HepG2 (cell line): Measurements from ENCODE around the gene LAPTM4A.

Experiments
- ARID2 ChIP-seq: sonication (generic); formaldehyde crosslinking; IDR thresholded peaks from 2 replicates; pipeline ENCODE4 v1.8.1; 2022; ENCODE audit warnings: mild to moderate bottlenecking, missing genetic modification reagents, borderline replicate concordance
- HDAC6 ChIP-seq: fragments of 200-600 bp; sonication (generic); IDR thresholded peaks from 2 replicates; pipeline ENCODE4 v1.7.0; 2017; ENCODE audit warnings: mild to moderate bottlenecking, antibody characterized with exemption, low read length, low read depth
- HOXA5 ChIP-seq: sonication (generic); formaldehyde crosslinking; IDR thresholded peaks from 2 replicates; pipeline ENCODE4 v1.4.0; 2020; ENCODE audit warnings: missing genetic modification reagents
- KAT7 ChIP-seq: IDR thresholded peaks from 2 replicates; pipeline ENCODE4 v1.6.1; 2018; ENCODE audit warnings: borderline replicate concordance, missing compliant biosample characterization
- KDM5A ChIP-seq: fragments of 200-600 bp; sonication (generic); IDR thresholded peaks from 2 replicates; pipeline ENCODE4 v1.7.0; 2018; ENCODE audit warnings: antibody characterized with exemption, mild to moderate bottlenecking, low read length, borderline replicate concordance
- MIER2 ChIP-seq: IDR thresholded peaks from 2 replicates; pipeline ENCODE4 v1.6.1; 2016; ENCODE audit warnings: missing biosample characterization, missing genetic modification reagents
- ONECUT2 ChIP-seq: sonication (generic); formaldehyde crosslinking; IDR thresholded peaks from 2 replicates; pipeline ENCODE4 v1.4.0; 2020; ENCODE audit warnings: missing genetic modification reagents
- TAF1 ChIP-seq: sonication (generic); formaldehyde crosslinking; IDR thresholded peaks from 2 replicates; pipeline ENCODE4 v1.4.0; 2020; ENCODE audit warnings: missing genetic modification reagents
- ZNF567 ChIP-seq: sonication (generic); formaldehyde crosslinking; IDR thresholded peaks from 2 replicates; pipeline ENCODE4 v1.8.1; 2023; ENCODE audit warnings: mild to moderate bottlenecking, missing genetic modification reagents, borderline replicate concordance
- ZNF773 ChIP-seq: sonication (generic); formaldehyde crosslinking; IDR thresholded peaks from 2 replicates; pipeline ENCODE4 v1.4.0; 2020; ENCODE audit warnings: missing genetic modification reagents, borderline replicate concordance
- TF ChIP-seq, protein P1 (sequence below), 2 experiments: fragments of 450-650 bp in 1 of 2; sonication (generic) in 1 of 2; formaldehyde crosslinking; IDR thresholded peaks; 2 replicates each; pipeline versions ENCODE4 v1.5.0 to v1.8.0; 2020 to 2022; ENCODE audit warnings: mild to moderate bottlenecking in 1 of 2, missing genetic modification reagents in 1 of 2
- TF ChIP-seq, protein P2 (sequence below): sonication (generic); formaldehyde crosslinking; IDR thresholded peaks from 2 replicates; pipeline ENCODE4 v1.4.0; 2020; ENCODE audit warnings: missing genetic modification reagents
- TF ChIP-seq, protein P3 (sequence below): sonication (generic); formaldehyde crosslinking; IDR thresholded peaks from 2 replicates; pipeline ENCODE4 v1.5.0; 2020; ENCODE audit warnings: mild to moderate bottlenecking, missing genetic modification reagents, moderate library complexity
- TF ChIP-seq, protein P4 (sequence below): IDR thresholded peaks from 2 replicates; pipeline ENCODE4 v1.6.1; 2016; ENCODE audit warnings: low read depth, missing genetic modification reagents, missing compliant biosample characterization

DNA sequence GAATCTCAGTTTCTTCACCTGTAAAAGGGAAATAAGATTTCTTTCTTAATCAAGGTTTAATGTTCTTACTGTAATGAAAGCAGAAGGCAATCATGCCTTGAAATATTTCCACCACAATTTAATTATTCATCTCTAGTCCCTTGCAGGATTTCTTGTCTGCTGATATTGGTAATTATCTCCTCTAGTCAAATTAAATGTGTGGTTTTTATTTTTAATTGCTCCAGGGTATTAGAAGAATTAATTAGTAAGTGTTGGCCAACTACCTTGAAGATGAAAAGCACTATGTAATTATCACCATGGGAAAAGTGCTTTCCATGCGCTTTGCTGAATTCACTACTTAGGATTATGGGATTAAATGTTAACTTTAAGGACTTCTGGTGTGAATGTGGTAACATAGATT is 8.7 kb upstream of the LAPTM4A start:
- no peak for TF ChIP-seq KDM5A
- no peak for TF ChIP-seq ONECUT2 (CRISPR knock-in tag)
- no peak for TF ChIP-seq ZNF567 (CRISPR knock-in tag)
- TF ChIP-seq, protein P1, sequence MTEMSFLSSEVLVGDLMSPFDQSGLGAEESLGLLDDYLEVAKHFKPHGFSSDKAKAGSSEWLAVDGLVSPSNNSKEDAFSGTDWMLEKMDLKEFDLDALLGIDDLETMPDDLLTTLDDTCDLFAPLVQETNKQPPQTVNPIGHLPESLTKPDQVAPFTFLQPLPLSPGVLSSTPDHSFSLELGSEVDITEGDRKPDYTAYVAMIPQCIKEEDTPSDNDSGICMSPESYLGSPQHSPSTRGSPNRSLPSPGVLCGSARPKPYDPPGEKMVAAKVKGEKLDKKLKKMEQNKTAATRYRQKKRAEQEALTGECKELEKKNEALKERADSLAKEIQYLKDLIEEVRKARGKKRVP (CRISPR knock-in tag; IDR thresholded peaks at IDR 0.05), result no peak
- TF ChIP-seq, protein P2, sequence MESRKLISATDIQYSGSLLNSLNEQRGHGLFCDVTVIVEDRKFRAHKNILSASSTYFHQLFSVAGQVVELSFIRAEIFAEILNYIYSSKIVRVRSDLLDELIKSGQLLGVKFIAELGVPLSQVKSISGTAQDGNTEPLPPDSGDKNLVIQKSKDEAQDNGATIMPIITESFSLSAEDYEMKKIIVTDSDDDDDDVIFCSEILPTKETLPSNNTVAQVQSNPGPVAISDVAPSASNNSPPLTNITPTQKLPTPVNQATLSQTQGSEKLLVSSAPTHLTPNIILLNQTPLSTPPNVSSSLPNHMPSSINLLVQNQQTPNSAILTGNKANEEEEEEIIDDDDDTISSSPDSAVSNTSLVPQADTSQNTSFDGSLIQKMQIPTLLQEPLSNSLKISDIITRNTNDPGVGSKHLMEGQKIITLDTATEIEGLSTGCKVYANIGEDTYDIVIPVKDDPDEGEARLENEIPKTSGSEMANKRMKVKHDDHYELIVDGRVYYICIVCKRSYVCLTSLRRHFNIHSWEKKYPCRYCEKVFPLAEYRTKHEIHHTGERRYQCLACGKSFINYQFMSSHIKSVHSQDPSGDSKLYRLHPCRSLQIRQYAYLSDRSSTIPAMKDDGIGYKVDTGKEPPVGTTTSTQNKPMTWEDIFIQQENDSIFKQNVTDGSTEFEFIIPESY (CRISPR knock-in tag), result no peak
- TF ChIP-seq MIER2 (CRISPR knock-in tag), result no peak
- TF ChIP-seq ARID2, result no peak
- no peak for TF ChIP-seq HOXA5 (CRISPR knock-in tag)
- TF ChIP-seq, protein P3, sequence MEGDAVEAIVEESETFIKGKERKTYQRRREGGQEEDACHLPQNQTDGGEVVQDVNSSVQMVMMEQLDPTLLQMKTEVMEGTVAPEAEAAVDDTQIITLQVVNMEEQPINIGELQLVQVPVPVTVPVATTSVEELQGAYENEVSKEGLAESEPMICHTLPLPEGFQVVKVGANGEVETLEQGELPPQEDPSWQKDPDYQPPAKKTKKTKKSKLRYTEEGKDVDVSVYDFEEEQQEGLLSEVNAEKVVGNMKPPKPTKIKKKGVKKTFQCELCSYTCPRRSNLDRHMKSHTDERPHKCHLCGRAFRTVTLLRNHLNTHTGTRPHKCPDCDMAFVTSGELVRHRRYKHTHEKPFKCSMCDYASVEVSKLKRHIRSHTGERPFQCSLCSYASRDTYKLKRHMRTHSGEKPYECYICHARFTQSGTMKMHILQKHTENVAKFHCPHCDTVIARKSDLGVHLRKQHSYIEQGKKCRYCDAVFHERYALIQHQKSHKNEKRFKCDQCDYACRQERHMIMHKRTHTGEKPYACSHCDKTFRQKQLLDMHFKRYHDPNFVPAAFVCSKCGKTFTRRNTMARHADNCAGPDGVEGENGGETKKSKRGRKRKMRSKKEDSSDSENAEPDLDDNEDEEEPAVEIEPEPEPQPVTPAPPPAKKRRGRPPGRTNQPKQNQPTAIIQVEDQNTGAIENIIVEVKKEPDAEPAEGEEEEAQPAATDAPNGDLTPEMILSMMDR, result no peak
- no peak for TF ChIP-seq ZNF773
- no peak for TF ChIP-seq TAF1
- no peak for TF ChIP-seq KAT7
- TF ChIP-seq HDAC6, result no peak
- TF ChIP-seq, protein P4, sequence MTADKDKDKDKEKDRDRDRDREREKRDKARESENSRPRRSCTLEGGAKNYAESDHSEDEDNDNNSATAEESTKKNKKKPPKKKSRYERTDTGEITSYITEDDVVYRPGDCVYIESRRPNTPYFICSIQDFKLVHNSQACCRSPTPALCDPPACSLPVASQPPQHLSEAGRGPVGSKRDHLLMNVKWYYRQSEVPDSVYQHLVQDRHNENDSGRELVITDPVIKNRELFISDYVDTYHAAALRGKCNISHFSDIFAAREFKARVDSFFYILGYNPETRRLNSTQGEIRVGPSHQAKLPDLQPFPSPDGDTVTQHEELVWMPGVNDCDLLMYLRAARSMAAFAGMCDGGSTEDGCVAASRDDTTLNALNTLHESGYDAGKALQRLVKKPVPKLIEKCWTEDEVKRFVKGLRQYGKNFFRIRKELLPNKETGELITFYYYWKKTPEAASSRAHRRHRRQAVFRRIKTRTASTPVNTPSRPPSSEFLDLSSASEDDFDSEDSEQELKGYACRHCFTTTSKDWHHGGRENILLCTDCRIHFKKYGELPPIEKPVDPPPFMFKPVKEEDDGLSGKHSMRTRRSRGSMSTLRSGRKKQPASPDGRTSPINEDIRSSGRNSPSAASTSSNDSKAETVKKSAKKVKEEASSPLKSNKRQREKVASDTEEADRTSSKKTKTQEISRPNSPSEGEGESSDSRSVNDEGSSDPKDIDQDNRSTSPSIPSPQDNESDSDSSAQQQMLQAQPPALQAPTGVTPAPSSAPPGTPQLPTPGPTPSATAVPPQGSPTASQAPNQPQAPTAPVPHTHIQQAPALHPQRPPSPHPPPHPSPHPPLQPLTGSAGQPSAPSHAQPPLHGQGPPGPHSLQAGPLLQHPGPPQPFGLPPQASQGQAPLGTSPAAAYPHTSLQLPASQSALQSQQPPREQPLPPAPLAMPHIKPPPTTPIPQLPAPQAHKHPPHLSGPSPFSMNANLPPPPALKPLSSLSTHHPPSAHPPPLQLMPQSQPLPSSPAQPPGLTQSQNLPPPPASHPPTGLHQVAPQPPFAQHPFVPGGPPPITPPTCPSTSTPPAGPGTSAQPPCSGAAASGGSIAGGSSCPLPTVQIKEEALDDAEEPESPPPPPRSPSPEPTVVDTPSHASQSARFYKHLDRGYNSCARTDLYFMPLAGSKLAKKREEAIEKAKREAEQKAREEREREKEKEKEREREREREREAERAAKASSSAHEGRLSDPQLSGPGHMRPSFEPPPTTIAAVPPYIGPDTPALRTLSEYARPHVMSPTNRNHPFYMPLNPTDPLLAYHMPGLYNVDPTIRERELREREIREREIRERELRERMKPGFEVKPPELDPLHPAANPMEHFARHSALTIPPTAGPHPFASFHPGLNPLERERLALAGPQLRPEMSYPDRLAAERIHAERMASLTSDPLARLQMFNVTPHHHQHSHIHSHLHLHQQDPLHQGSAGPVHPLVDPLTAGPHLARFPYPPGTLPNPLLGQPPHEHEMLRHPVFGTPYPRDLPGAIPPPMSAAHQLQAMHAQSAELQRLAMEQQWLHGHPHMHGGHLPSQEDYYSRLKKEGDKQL (CRISPR knock-in tag), result no peak
